H1 (cell line): ENCODE measurements around the gene SLC46A3. TPM values are rescaled to one million over a fixed set of nuclear protein-coding genes. Genes with fewer than 3 reads are reported as not detected.

Experiments used
- CTCF ChIA-PET: fragments of 300-600 bp; sonication (Branson Sonifier 250); formaldehyde crosslinking; loops from one replicate; lab custom pipeline; 2021; ENCODE audit not compliant: partially characterized antibody; lab: Charles Lee
- POLR2A ChIA-PET: fragments of 300-600 bp; sonication (Branson Sonifier 250); formaldehyde crosslinking; loops from one replicate; lab custom pipeline; 2021; ENCODE audit warnings: inconsistent platforms; ENCODE audit not compliant: partially characterized antibody; lab: Charles Lee
- DNase-seq, 2 experiments: peaks; one replicate each; pipeline versions ENCODE4 v3.0.0 to v3.0.0-alpha.2; 2010 to 2022; ENCODE audit warnings: low spot score in 2 of 2, low read depth in 1 of 2, mixed read lengths in 1 of 2
- FAIRE-seq: peaks from 2 replicates; lab custom pipeline; 2011; peaks lifted over from hg19 to GRCh38; lab: Jason Lieb, UNC
- H2AFZ ChIP-seq: 2 replicates; pipeline ENCODE4 v1.8.1; 2012; ENCODE audit warnings: low read length, inconsistent platforms
- H2AK5ac ChIP-seq: 2 replicates; pipeline ENCODE4 v1.6.1; 2013; ENCODE audit warnings: low read depth, low read length
- H2BK120ac ChIP-seq: replicated peaks from 2 replicates; pipeline ENCODE3; 2013; ENCODE audit warnings: low read depth, low read length, inconsistent platforms
- H2BK12ac ChIP-seq: 2 replicates; pipeline ENCODE4 v1.6.1; 2013; ENCODE audit warnings: low read depth, low read length
- H2BK15ac ChIP-seq: 2 replicates; pipeline ENCODE4 v1.6.1; 2013; ENCODE audit warnings: low read length
- H2BK20ac ChIP-seq: 2 replicates; pipeline ENCODE4 v1.6.1; 2013; ENCODE audit warnings: low read length
- H2BK5ac ChIP-seq: 2 replicates; pipeline ENCODE4 v1.6.1; 2013; ENCODE audit warnings: low read depth, low read length
- H3K14ac ChIP-seq: 2 replicates; pipeline ENCODE4 v1.6.1; 2013; ENCODE audit warnings: inconsistent platforms; ENCODE audit not compliant: insufficient read length
- H3K18ac ChIP-seq: 2 replicates; pipeline ENCODE4 v1.6.1; 2013; ENCODE audit warnings: low read length; ENCODE audit errors: extremely low read depth
- H3K23ac ChIP-seq: 2 replicates; pipeline ENCODE4 v1.6.1; 2013; ENCODE audit warnings: inconsistent platforms; ENCODE audit not compliant: insufficient read length
- H3K23me2 ChIP-seq: 2 replicates; pipeline ENCODE4 v1.6.1; 2013; ENCODE audit warnings: low read depth, low read length
- H3K27ac ChIP-seq: 2 replicates; pipeline ENCODE4 v1.6.1; 2011; ENCODE audit warnings: low read depth, low read length, inconsistent platforms
- H3K27me3 ChIP-seq, 4 experiments: replicated peaks in 1 of 4; 1 replicate in 1 of 4; 2 replicates in 3 of 4; pipeline versions ENCODE4 v1.6.1 to v1.8.1; 2011 to 2013; ENCODE audit warnings: low read length in 3 of 4, mild to moderate bottlenecking in 3 of 4, inconsistent platforms in 2 of 4, mixed read lengths in 2 of 4, moderate library complexity in 1 of 4; ENCODE audit not compliant: control insufficient read depth in 3 of 4, insufficient read depth in 3 of 4; ENCODE audit errors: extremely low read depth in 1 of 4
- H3K36me3 ChIP-seq, 4 experiments: 2 replicates each; pipeline versions ENCODE4 v1.6.1 to v1.8.1; 2011 to 2013; ENCODE audit warnings: mild to moderate bottlenecking in 4 of 4, low read length in 3 of 4, moderate library complexity in 2 of 4, control low read depth in 1 of 4, inconsistent platforms in 1 of 4; ENCODE audit not compliant: insufficient read depth in 4 of 4, control insufficient read depth in 2 of 4
- H3K4ac ChIP-seq: replicated peaks from 2 replicates; pipeline ENCODE3; 2013; ENCODE audit warnings: low read length, low read depth, mixed read lengths, inconsistent platforms; ENCODE audit not compliant: insufficient read length
- H3K4me1 ChIP-seq, 4 experiments: replicated peaks in 1 of 4; 1 replicate in 1 of 4; 2 replicates in 3 of 4; pipeline versions ENCODE4 v1.6.1 to v1.8.1; 2011 to 2013; ENCODE audit warnings: low read length in 3 of 4, inconsistent platforms in 2 of 4, mixed read lengths in 1 of 4; ENCODE audit not compliant: insufficient read depth in 4 of 4, control insufficient read depth in 3 of 4
- H3K4me2 ChIP-seq, 2 experiments: 2 replicates each; pipeline versions ENCODE4 v1.6.1 to v1.8.1; 2011 to 2013; ENCODE audit warnings: low read depth in 2 of 2, low read length in 2 of 2, control low read depth in 1 of 2, inconsistent platforms in 1 of 2, mild to moderate bottlenecking in 1 of 2; ENCODE audit not compliant: insufficient read depth in 1 of 2
- H3K4me3 ChIP-seq, 4 experiments: fragments of 200-600, 300-600 bp in 1 of 4; sonication (generic), shearing (Covaris generic), sonication (Bioruptor Twin) in 1 of 4; 2 replicates each; pipeline versions ENCODE4 v1.5.1 to v1.8.1; 2011 to 2016; ENCODE audit warnings: low read length in 4 of 4, low read depth in 3 of 4, control low read depth in 2 of 4, inconsistent platforms in 2 of 4, mild to moderate bottlenecking in 2 of 4, mixed read lengths in 1 of 4, moderate library complexity in 1 of 4; ENCODE audit not compliant: insufficient read depth in 2 of 4; ENCODE audit errors: extremely low read depth in 1 of 4
- H3K56ac ChIP-seq: replicated peaks from 2 replicates; pipeline ENCODE3; 2013; ENCODE audit warnings: low read depth, mild to moderate bottlenecking, mixed read lengths, low read length, inconsistent platforms; ENCODE audit not compliant: insufficient read length
- H3K79me1 ChIP-seq: 2 replicates; pipeline ENCODE4 v1.6.1; 2013; ENCODE audit warnings: low read depth, low read length, control low read depth
- H3K79me2 ChIP-seq, 2 experiments: 2 replicates each; pipeline versions ENCODE4 v1.6.1 to v1.8.1; 2012 to 2013; ENCODE audit warnings: low read length in 2 of 2, mild to moderate bottlenecking in 2 of 2, inconsistent platforms in 1 of 2; ENCODE audit not compliant: insufficient read depth in 2 of 2, control insufficient read depth in 1 of 2
- H3K9ac ChIP-seq, 4 experiments: replicated peaks in 1 of 4; 1 replicate in 1 of 4; 2 replicates in 3 of 4; pipeline versions ENCODE4 v1.6.1 to v1.8.1; 2011 to 2013; ENCODE audit warnings: low read depth in 3 of 4, low read length in 3 of 4, control low read depth in 2 of 4, mild to moderate bottlenecking in 2 of 4, moderate library complexity in 2 of 4, inconsistent platforms in 1 of 4; ENCODE audit errors: extremely low read depth in 1 of 4
- H3K9me3 ChIP-seq, 2 experiments: 2 replicates each; pipeline versions ENCODE4 v1.6.1 to v1.8.1; 2012 to 2013; ENCODE audit warnings: mild to moderate bottlenecking in 2 of 2, moderate library complexity in 2 of 2, control low read depth in 1 of 2, inconsistent platforms in 1 of 2, low read depth in 1 of 2, low read length in 1 of 2, mixed read lengths in 1 of 2; ENCODE audit not compliant: insufficient read depth in 2 of 2
- H4K20me1 ChIP-seq, 2 experiments: replicated peaks in 1 of 2; 2 replicates each; pipeline versions ENCODE3 to v1.8.1; 2011 to 2013; ENCODE audit warnings: inconsistent platforms in 2 of 2, low read length in 2 of 2, mild to moderate bottlenecking in 1 of 2; ENCODE audit not compliant: insufficient read depth in 2 of 2, control insufficient read depth in 1 of 2
- H4K5ac ChIP-seq: 2 replicates; pipeline ENCODE4 v1.6.1; 2013; ENCODE audit warnings: low read length, low read depth, mixed read lengths, inconsistent platforms; ENCODE audit not compliant: insufficient read length
- H4K8ac ChIP-seq: 2 replicates; pipeline ENCODE4 v1.8.0; 2013; ENCODE audit warnings: mild to moderate bottlenecking, moderate library complexity, low read length, inconsistent platforms; ENCODE audit not compliant: insufficient read depth; ENCODE audit errors: extremely low read depth
- H4K91ac ChIP-seq: replicated peaks from 2 replicates; pipeline ENCODE3; 2013; ENCODE audit warnings: low read length, mixed read lengths, inconsistent platforms; ENCODE audit not compliant: insufficient read length
- CHD1 ChIP-seq: IDR thresholded peaks from 2 replicates; pipeline ENCODE4 v1.6.1; 2012; ENCODE audit warnings: low read depth, low read length, improper control_type of control experiment
- CHD2 ChIP-seq: IDR thresholded peaks from 2 replicates; pipeline ENCODE4 v1.6.1; 2012; ENCODE audit warnings: low read length, improper control_type of control experiment
- EP300 ChIP-seq, 2 experiments: IDR thresholded peaks; 1 replicate in 1 of 2; 2 replicates in 1 of 2; pipeline ENCODE4 v1.6.1; 2011 to 2012; ENCODE audit warnings: low read depth in 2 of 2, low read length in 2 of 2, mild to moderate bottlenecking in 2 of 2, borderline replicate concordance in 1 of 2, inconsistent platforms in 1 of 2, moderate library complexity in 1 of 2
- KDM1A ChIP-seq: fragments of 200-600, 300-600 bp; sonication (generic); IDR thresholded peaks from 2 replicates; pipeline ENCODE4 v1.7.1; 2016; ENCODE audit warnings: mild to moderate bottlenecking, low read length, borderline replicate concordance
- KDM4A ChIP-seq: IDR thresholded peaks from one replicate; pipeline ENCODE4 v1.7.1; 2012; ENCODE audit warnings: low read depth, mild to moderate bottlenecking, moderate library complexity, low read length, inconsistent platforms; ENCODE audit not compliant: severe bottlenecking
- MAFK ChIP-seq: IDR thresholded peaks from 2 replicates; pipeline ENCODE4 v1.6.1; 2012; ENCODE audit warnings: low read depth, mild to moderate bottlenecking, improper control_type of control experiment, low read length
- NRF1 ChIP-seq: IDR thresholded peaks from 2 replicates; pipeline ENCODE4 v1.6.1; 2011; ENCODE audit warnings: mild to moderate bottlenecking, low read depth, low read length, improper control_type of control experiment
- PHF8 ChIP-seq: fragments of 200-600 bp; sonication (generic); conservative IDR thresholded peaks from 2 replicates; pipeline ENCODE4 v1.7.1; 2012; ENCODE audit warnings: low read depth, mild to moderate bottlenecking, inconsistent platforms, low read length, moderate library complexity
- RAD21 ChIP-seq, 2 experiments: IDR thresholded peaks in 1 of 2; conservative IDR thresholded peaks in 1 of 2; 2 replicates each; pipeline ENCODE4 v1.6.1; 2011; ENCODE audit warnings: low read depth in 2 of 2, low read length in 2 of 2, improper control_type of control experiment in 1 of 2, inconsistent platforms in 1 of 2, mild to moderate bottlenecking in 1 of 2, moderate library complexity in 1 of 2
- RNF2 ChIP-seq: fragments of 200-900, 300-1000 bp; sonication (generic); IDR thresholded peaks from 2 replicates; pipeline ENCODE4 v1.7.1; 2016; ENCODE audit warnings: borderline replicate concordance, low read depth, mild to moderate bottlenecking, antibody characterized with exemption, low read length; ENCODE audit not compliant: poor library complexity, severe bottlenecking; ENCODE audit errors: missing control alignments
- RXRA ChIP-seq: IDR thresholded peaks from 2 replicates; pipeline ENCODE4 v1.6.1; 2011; ENCODE audit warnings: low read depth, mild to moderate bottlenecking, low read length, moderate library complexity; ENCODE audit not compliant: insufficient read depth
- SUZ12 ChIP-seq: fragments of 200-600 bp; sonication (generic); IDR thresholded peaks from 2 replicates; pipeline ENCODE4 v1.6.1; 2012; ENCODE audit warnings: mild to moderate bottlenecking, inconsistent platforms, low read length, moderate library complexity, mixed read lengths
- TAF1 ChIP-seq: IDR thresholded peaks from 2 replicates; pipeline ENCODE4 v1.6.1; 2011; ENCODE audit warnings: mild to moderate bottlenecking, low read depth, low read length
- ZNF274 ChIP-seq: IDR thresholded peaks from 2 replicates; pipeline ENCODE4 v1.7.0; 2012; ENCODE audit warnings: low read length, borderline replicate concordance; ENCODE audit errors: extremely low read depth
- WGBS, 2 experiments: shearing (Covaris generic) in 1 of 2; methylation state at CpG; one replicate each; pipeline versions ENCODE4 v1.1.6 to v1.1.7; 2013 to 2015; ENCODE audit warnings: low lambda C conversion rate in 2 of 2, mixed read lengths in 2 of 2, inconsistent platforms in 1 of 2, low coverage in 1 of 2, missing lambda C conversion rate in 1 of 2; ENCODE audit not compliant: insufficient replicate concordance in 2 of 2, insufficient coverage in 1 of 2, insufficient read length in 1 of 2; ENCODE audit errors: extremely low coverage in 1 of 2, missing lambda C conversion rate in 1 of 2; 5-methylcytosine and 5-hydroxymethylcytosine counted together
- polyA plus RNA-seq, 7 experiments: library from polyadenylated mRNA; depleted of rRNA in 3 of 7; stranded (reverse) in 5 of 7; unstranded in 2 of 7; fragments of >200 nt in 5 of 7; fragments of 200-250 nt in 2 of 7; gene quantifications; 1 replicate in 5 of 7; 2 replicates in 1 of 7; 4 replicates in 1 of 7; pipeline versions ENCODE4 v1.2.1 to v1.2.3, GENCODE V29; 2011 to 2013; ENCODE audit warnings: missing spikeins in 2 of 7, mixed read lengths in 2 of 7
- total RNA-seq: library from RNA; stranded (reverse); fragmentation: NEBNext Ultra II Directional; extraction: Animal tissue kit (Norgen Biotek cat#: 25700); gene quantifications from 2 replicates; pipeline ENCODE4 v1.2.1, GENCODE V29; 2021

SLC46A3 gene
- total and polyA plus RNA-seq, 2 of the 8 experiments (the other 6 are each of a cell fraction or from before 2014, with no cell fraction given), result 0.39 to 0.67 TPM

DNA sequence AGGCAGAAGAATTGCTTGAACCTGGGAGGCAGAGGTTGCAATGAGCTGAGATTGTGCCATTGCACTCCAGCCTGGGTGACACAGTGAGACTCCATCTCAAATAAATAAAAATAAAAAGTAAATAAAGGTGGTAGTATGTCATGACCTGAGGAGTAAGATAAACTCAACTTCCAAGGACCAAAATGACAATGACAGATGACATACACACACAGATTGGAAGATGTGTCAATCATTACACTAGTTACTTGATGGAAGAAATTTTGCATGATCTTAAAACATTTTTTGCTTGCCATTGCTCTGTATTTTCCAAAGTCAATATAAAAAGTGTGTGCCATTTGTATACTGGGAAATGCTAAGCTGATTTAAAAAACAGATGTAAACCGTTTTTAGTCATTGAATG, 4.1 kb downstream of the SLC46A3 start:
- Histone ChIP-seq H3K27ac (no peak overlapping the region), H2BK120ac (no peak overlapping the region), H2BK12ac (no peak overlapping the region), H3K4me1 (no peaks in the 10 kb centered on the region; a peak in 1 of 7 replicates), H4K91ac (no peak overlapping the region), H2AK5ac (no peak overlapping the region), H3K9ac (no peak overlapping the region), H3K23me2 (peaks cover 10% of the 10 kb centered on the region), H3K4me2 (no peak overlapping the region), H3K36me3 (no peaks in the 10 kb centered on the region), H3K18ac (no peak overlapping the region), H3K4me3 (no peak overlapping the region), H3K4ac (no peak overlapping the region), H4K20me1 (no peaks in the 10 kb centered on the region), H2BK15ac (no peak overlapping the region), H3K23ac (no peak overlapping the region), H3K79me2 (no peaks in the 10 kb centered on the region), H2BK20ac (no peak overlapping the region), H2AFZ (no peak overlapping the region), H3K9me3 (no peaks in the 10 kb centered on the region), H3K14ac (no peak overlapping the region), H4K8ac (no peak overlapping the region), H3K56ac (no peak overlapping the region), H3K79me1 (no peaks in the 10 kb centered on the region), H2BK5ac (no peak overlapping the region), H3K27me3 (peaks cover 0 to 13% (median 9%) of the 10 kb centered on the region in 4 experiments; a peak in 6 of 7 replicates), H4K5ac (no peak overlapping the region)
- 79% methylated on average over 1 of the region's 1 CpG; no CpG with 5 or more reads in 1 of the 2 experiments for WGBS, 2 experiments
- FAIRE-seq (no peak), DNase-seq (no peak)
- ChIA-PET POLR2A (no interaction called here), CTCF (no interaction called here)
- TF ChIP-seq RXRA (no peak), KDM4A (no peak), TAF1 (no peak), RAD21 (IDR thresholded peaks at IDR 0.05 in 1 of 2, conservative IDR thresholded peaks at IDR 0.05 in 1 of 2; ENCODE audit: low read depth in 2 of 2, low read length in 2 of 2) (no peak), EP300 (IDR thresholded peaks at IDR 0.05; ENCODE audit: borderline replicate concordance in 1 of 2, low read depth in 2 of 2, low read length in 2 of 2) (no peak), RNF2 (no peak), KDM1A (no peak), MAFK (no peak), ZNF274 (no peak), PHF8 (no peak), CHD2 (no peak), CHD1 (no peak), SUZ12 (no peak), NRF1 (no peak)
